ENCODE measurements around the gene IL17RB. TPM values are rescaled to one million over a fixed set of nuclear protein-coding genes. Genes with fewer than 3 reads are reported as not detected.

Gene IL17RB
- total RNA-seq, 6 experiments from 2014 or later, result not detected

DNA sequence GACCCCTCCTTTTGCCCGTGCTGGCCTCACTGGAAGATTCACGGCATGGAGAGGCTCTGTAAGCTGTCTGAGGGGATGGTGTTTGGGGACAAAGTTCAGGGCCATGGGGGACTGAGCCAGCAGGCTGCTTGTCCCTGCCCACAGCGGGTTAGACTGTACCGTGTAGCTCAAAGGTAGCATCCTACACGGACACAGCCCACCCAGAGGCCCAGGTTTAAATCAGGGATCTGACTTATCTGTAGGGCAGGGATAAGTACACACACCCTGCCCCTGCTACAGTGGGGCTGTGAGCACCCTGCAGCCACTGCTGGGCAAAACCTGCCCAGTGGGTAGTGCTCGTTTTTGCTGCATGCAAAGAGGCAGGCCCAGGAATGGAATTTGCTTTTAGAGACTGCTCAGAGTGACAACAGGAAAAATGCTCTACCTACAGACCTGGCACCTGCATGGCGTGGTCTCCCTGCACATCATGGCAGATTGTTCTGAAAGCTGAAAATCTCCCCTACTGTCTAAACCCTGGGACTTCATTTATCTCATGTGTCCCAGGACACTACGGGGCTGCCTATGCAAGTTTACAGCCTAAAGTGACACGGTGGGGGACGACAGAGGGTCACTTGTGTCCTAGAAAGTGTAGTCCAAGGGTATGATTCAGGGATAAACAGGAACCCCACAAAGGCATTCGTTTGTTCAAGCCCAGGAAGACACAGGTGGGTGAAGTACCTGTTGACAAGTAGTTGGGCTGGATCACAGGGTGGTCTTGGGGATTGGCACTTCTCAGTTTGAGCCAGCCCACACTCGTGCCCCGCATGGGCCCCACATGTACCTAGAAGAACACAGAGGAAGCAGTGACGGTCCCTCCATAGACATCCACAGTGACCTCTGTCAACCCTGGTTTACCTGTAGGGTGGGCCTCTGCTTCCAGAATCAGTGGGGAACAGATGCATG is 27.9 kb upstream of the IL17RB start:
- DNase-seq, result no peak
- Mint-ChIP-seq H3K9me3 (no peaks in the 10 kb centered on the region), H3K4me3 (no peak overlapping the region), H3K27ac (no peak overlapping the region), H3K36me3 (ENCODE audit: low read depth) (no peaks in the 10 kb centered on the region), H3K4me1 (ENCODE audit: low read depth) (no peaks in the 10 kb centered on the region), H3K27me3 (ENCODE audit: insufficient read depth) (peaks cover 21% of the 10 kb centered on the region)
- TF ChIP-seq CTCF (IDR thresholded peaks at IDR 0.05), result no peak

GRCh38 chr3:53819163-53819868 is 27.1 kb upstream of the IL17RB start:
- no peaks in the 10 kb centered on the region for H3K36me3 Mint-ChIP-seq (ENCODE audit: low read depth)
- H3K4me3 Mint-ChIP-seq, result no peak overlapping the region
- no peaks in the 10 kb centered on the region for H3K4me1 Mint-ChIP-seq (ENCODE audit: low read depth)
- DNase-seq, result no peak
- peaks cover 16% of the 10 kb centered on the region for H3K27me3 Mint-ChIP-seq (ENCODE audit: insufficient read depth)
- TF ChIP-seq CTCF (IDR thresholded peaks at IDR 0.05), result no peak
- no peak overlapping the region for H3K27ac Mint-ChIP-seq
- H3K9me3 Mint-ChIP-seq, result no peaks in the 10 kb centered on the region

DNA sequence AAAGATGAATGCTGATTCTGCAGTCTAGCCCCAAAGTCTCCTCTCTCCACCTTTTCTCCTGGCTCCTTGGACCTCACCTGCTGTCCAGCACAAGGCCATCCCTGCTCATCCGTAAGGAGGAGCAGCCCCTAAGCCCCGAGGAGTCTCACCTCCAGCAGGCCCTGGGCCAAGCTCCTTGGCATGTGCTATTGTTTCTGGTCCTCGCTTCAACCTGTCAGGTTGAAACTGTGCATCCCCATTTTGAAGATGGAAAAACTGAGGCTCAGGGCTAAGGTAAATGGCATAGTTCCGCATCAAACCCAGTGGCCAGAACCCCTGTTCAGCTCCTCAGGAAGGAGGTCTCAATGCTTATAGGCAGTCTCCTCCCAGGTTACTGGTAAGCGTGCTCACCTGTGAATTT is 26.3 kb upstream of the IL17RB start:
- no peaks in the 10 kb centered on the region for H3K4me1 Mint-ChIP-seq (ENCODE audit: low read depth)
- H3K36me3 Mint-ChIP-seq (ENCODE audit: low read depth), result no peaks in the 10 kb centered on the region
- H3K9me3 Mint-ChIP-seq, result no peaks in the 10 kb centered on the region
- TF ChIP-seq CTCF (IDR thresholded peaks at IDR 0.05), result no peak
- H3K27me3 Mint-ChIP-seq (ENCODE audit: insufficient read depth), result peaks cover 16% of the 10 kb centered on the region
- H3K4me3 Mint-ChIP-seq, result no peak overlapping the region
- DNase-seq, result no peak
- no peak overlapping the region for H3K27ac Mint-ChIP-seq

DNA sequence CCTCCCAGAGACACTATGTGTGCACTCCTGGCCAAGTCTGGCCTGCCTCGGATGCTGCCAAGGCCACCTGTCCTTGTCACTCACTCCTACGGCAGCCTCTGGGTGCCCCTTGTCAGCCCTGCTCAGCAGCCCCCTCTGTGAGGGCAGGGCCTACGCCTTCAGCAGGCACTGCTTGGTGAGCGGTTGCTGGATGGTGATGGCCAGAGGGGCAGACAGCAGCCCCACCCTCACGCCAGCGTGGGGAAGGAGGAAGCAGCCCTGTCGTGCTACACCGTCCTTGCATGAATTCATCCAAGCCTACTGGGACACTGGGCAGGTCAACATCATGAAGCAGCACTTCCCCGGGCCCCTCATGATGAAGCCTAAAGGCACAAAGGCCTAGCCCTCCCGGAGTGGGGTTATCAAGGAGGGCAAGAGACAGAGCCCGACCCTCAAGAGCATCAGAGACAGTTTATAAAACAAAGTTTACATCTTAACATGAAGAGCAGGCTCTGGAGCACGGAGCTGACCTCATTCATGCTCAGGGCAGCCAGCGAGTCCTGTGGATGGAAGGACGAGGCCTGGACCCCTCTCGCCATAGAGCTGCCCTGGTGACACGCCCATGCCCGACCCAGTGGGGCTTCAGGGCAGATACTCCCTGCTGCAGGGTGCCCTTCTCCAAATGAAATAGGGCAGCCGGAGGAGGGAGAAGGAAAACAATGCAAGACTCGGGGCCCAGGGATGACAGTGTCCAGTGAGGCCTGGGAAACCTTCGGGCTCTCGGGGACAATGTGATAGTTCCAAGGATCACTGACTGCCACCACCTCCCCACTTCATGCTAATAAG is 25.4 kb upstream of the IL17RB start:
- Mint-ChIP-seq H3K36me3 (ENCODE audit: low read depth) (no peaks in the 10 kb centered on the region), H3K27me3 (ENCODE audit: insufficient read depth) (peaks cover 9% of the 10 kb centered on the region), H3K4me1 (ENCODE audit: low read depth) (no peaks in the 10 kb centered on the region), H3K27ac (no peak overlapping the region), H3K4me3 (no peak overlapping the region), H3K9me3 (no peaks in the 10 kb centered on the region)
- TF ChIP-seq CTCF (IDR thresholded peaks at IDR 0.05), result no peak
- no peak for DNase-seq

GRCh38 chr3:53821631-53822121 is 24.7 kb upstream of the IL17RB start:
- TF ChIP-seq CTCF (IDR thresholded peaks at IDR 0.05), result no peak
- Mint-ChIP-seq H3K4me3 (no peak overlapping the region), H3K4me1 (ENCODE audit: low read depth) (no peaks in the 10 kb centered on the region), H3K9me3 (no peaks in the 10 kb centered on the region), H3K36me3 (ENCODE audit: low read depth) (no peaks in the 10 kb centered on the region), H3K27me3 (ENCODE audit: insufficient read depth) (peaks cover 9% of the 10 kb centered on the region), H3K27ac (no peak overlapping the region)
- no peak for DNase-seq

All from HFFc6 (cell line).